H9 (cell line): Measurements from ENCODE around the gene SREBF2. TPM values are rescaled to one million over a fixed set of nuclear protein-coding genes. Genes with fewer than 3 reads are reported as not detected.

ENCODE experiments used
- DNase-seq: peaks from one replicate; pipeline ENCODE4 v3.0.0-alpha.2; 2017
- H2AFZ ChIP-seq: one replicate; pipeline ENCODE4 v1.6.1; 2013; ENCODE audit warnings: mild to moderate bottlenecking, low read length, control low read depth, moderate library complexity
- H2AK5ac ChIP-seq: 2 replicates; pipeline ENCODE4 v1.6.1; 2013; ENCODE audit warnings: low read length, control low read depth, mixed read lengths; ENCODE audit not compliant: insufficient read length
- H2BK120ac ChIP-seq: one replicate; pipeline ENCODE4 v1.6.1; 2013; ENCODE audit warnings: low read depth, mild to moderate bottlenecking, low read length, control low read depth, inconsistent platforms; ENCODE audit not compliant: poor library complexity, severe bottlenecking
- H2BK12ac ChIP-seq: 2 replicates; pipeline ENCODE4 v1.6.1; 2013; ENCODE audit warnings: low read length, control low read depth, mixed read lengths, low read depth; ENCODE audit not compliant: insufficient read length
- H2BK15ac ChIP-seq: 2 replicates; pipeline ENCODE4 v1.6.1; 2013; ENCODE audit warnings: low read depth, low read length, control low read depth
- H2BK20ac ChIP-seq: one replicate; pipeline ENCODE4 v1.6.1; 2013; ENCODE audit warnings: low read depth, mild to moderate bottlenecking, low read length, control low read depth, inconsistent platforms; ENCODE audit not compliant: poor library complexity, severe bottlenecking
- H2BK5ac ChIP-seq: 2 replicates; pipeline ENCODE4 v1.6.1; 2013; ENCODE audit warnings: low read length, control low read depth, mixed read lengths; ENCODE audit not compliant: insufficient read length
- H3K14ac ChIP-seq: 2 replicates; pipeline ENCODE4 v1.6.1; 2013; ENCODE audit warnings: low read length, control low read depth; ENCODE audit not compliant: insufficient read depth
- H3K18ac ChIP-seq: 2 replicates; pipeline ENCODE4 v1.6.1; 2013; ENCODE audit warnings: low read depth, mild to moderate bottlenecking, mixed read lengths, low read length, control low read depth; ENCODE audit not compliant: insufficient read length
- H3K23ac ChIP-seq: 2 replicates; pipeline ENCODE4 v1.6.1; 2013; ENCODE audit warnings: low read length, control low read depth, mixed read lengths, low read depth; ENCODE audit not compliant: insufficient read length
- H3K23me2 ChIP-seq: 2 replicates; pipeline ENCODE4 v1.6.1; 2013; ENCODE audit warnings: low read depth, mild to moderate bottlenecking, mixed read lengths, low read length, control low read depth; ENCODE audit not compliant: insufficient read length, poor library complexity, severe bottlenecking
- H3K27ac ChIP-seq: 2 replicates; pipeline ENCODE4 v1.5.1; 2013; ENCODE audit warnings: low read length, control low read depth, mixed read lengths, low read depth; ENCODE audit not compliant: insufficient read length
- H3K27me3 ChIP-seq: 2 replicates; pipeline ENCODE4 v1.6.1; 2013; ENCODE audit warnings: low read length, control low read depth, inconsistent platforms; ENCODE audit not compliant: insufficient read depth
- H3K4ac ChIP-seq: 2 replicates; pipeline ENCODE4 v1.6.1; 2013; ENCODE audit warnings: low read depth, mild to moderate bottlenecking, control low read depth, inconsistent platforms, low read length, moderate library complexity
- H3K4me1 ChIP-seq: 2 replicates; pipeline ENCODE4 v1.6.1; 2013; ENCODE audit warnings: low read length, control low read depth, inconsistent platforms; ENCODE audit not compliant: insufficient read depth
- H3K4me2 ChIP-seq: 2 replicates; pipeline ENCODE4 v1.6.1; 2013; ENCODE audit warnings: low read length, control low read depth, mixed read lengths; ENCODE audit not compliant: insufficient read length, insufficient read depth
- H3K56ac ChIP-seq: 2 replicates; pipeline ENCODE4 v1.6.1; 2013; ENCODE audit warnings: low read depth, mild to moderate bottlenecking, mixed read lengths, low read length, control low read depth; ENCODE audit not compliant: insufficient read length
- H3K79me1 ChIP-seq: 2 replicates; pipeline ENCODE4 v1.6.1; 2013; ENCODE audit warnings: low read depth, mild to moderate bottlenecking, moderate library complexity, low read length, control low read depth, inconsistent platforms; ENCODE audit not compliant: insufficient read depth, poor library complexity, severe bottlenecking
- H3K79me2 ChIP-seq: 2 replicates; pipeline ENCODE4 v1.6.1; 2013; ENCODE audit warnings: low read length, control low read depth, inconsistent platforms; ENCODE audit not compliant: insufficient read depth
- H3K9ac ChIP-seq: 2 replicates; pipeline ENCODE4 v1.6.1; 2013; ENCODE audit warnings: low read length, control low read depth, mixed read lengths; ENCODE audit not compliant: insufficient read length; ENCODE audit errors: extremely low read depth
- H3K9me3 ChIP-seq: one replicate; pipeline ENCODE4 v1.6.1; 2013; ENCODE audit warnings: low read depth, low read length, inconsistent platforms; ENCODE audit not compliant: control insufficient read depth
- H3T11ph ChIP-seq: one replicate; pipeline ENCODE4 v1.6.1; 2013; ENCODE audit warnings: mild to moderate bottlenecking, low read length, control low read depth, inconsistent platforms
- H4K20me1 ChIP-seq: one replicate; pipeline ENCODE4 v1.6.1; 2013; ENCODE audit not compliant: control insufficient read depth, insufficient read length, insufficient read depth
- H4K5ac ChIP-seq: 2 replicates; pipeline ENCODE4 v1.6.1; 2013; ENCODE audit warnings: low read depth, mild to moderate bottlenecking, mixed read lengths, low read length, control low read depth; ENCODE audit not compliant: insufficient read length
- H4K8ac ChIP-seq: replicated peaks from 2 replicates; pipeline ENCODE4 v1.6.1; 2013; ENCODE audit warnings: low read length, control low read depth, mixed read lengths, low read depth; ENCODE audit not compliant: insufficient read length
- H4K91ac ChIP-seq: 2 replicates; pipeline ENCODE4 v1.6.1; 2013; ENCODE audit warnings: low read depth, mild to moderate bottlenecking, moderate library complexity, mixed read lengths, low read length, control low read depth; ENCODE audit not compliant: insufficient read length
- H3K27ac Mint-ChIP-seq, 3 experiments: 2 replicates in 2 of 3; 3 replicates in 1 of 3; pipeline ENCODE4 v1.8.0; 2020 to 2021; ENCODE audit warnings: mixed read lengths in 3 of 3, mild to moderate bottlenecking in 1 of 3, moderate library complexity in 1 of 3
- H3K27me3 Mint-ChIP-seq: 2 replicates; pipeline ENCODE4 v1.8.0; 2021; ENCODE audit warnings: low read depth, mild to moderate bottlenecking, moderate library complexity, mixed read lengths
- H3K36me3 Mint-ChIP-seq, 3 experiments: 2 replicates in 2 of 3; 3 replicates in 1 of 3; pipeline ENCODE4 v1.8.0; 2020 to 2021; ENCODE audit warnings: low read depth in 3 of 3, mixed read lengths in 3 of 3; ENCODE audit not compliant: insufficient read depth in 1 of 3
- H3K4me1 Mint-ChIP-seq, 2 experiments: 2 replicates each; pipeline ENCODE4 v1.8.0; 2020; ENCODE audit warnings: mixed read lengths in 2 of 2
- H3K4me3 Mint-ChIP-seq, 2 experiments: 2 replicates in 1 of 2; 3 replicates in 1 of 2; pipeline ENCODE4 v1.8.0; 2020 to 2021; ENCODE audit warnings: mild to moderate bottlenecking in 2 of 2, mixed read lengths in 2 of 2, moderate library complexity in 1 of 2
- H3K9me3 Mint-ChIP-seq, 2 experiments: 2 replicates in 1 of 2; 3 replicates in 1 of 2; pipeline ENCODE4 v1.8.0; 2020; ENCODE audit warnings: mild to moderate bottlenecking in 2 of 2, mixed read lengths in 2 of 2, moderate library complexity in 1 of 2
- CTCF ChIP-seq: fragments of 200-600 bp; sonication (generic); conservative IDR thresholded peaks from 3 replicates; pipeline ENCODE4 v1.8.0; 2021; ENCODE audit warnings: antibody characterized with exemption, mild to moderate bottlenecking
- WGBS: extraction: QIAGEN DNeasy Blood & Tissue Kit; methylation state at CpG from one replicate; pipeline ENCODE4 v1.1.7; 2013; ENCODE audit warnings: missing lambda C conversion rate, low lambda C conversion rate, mixed read lengths; ENCODE audit not compliant: insufficient read length; ENCODE audit errors: extremely low coverage; 5-methylcytosine and 5-hydroxymethylcytosine counted together
- total RNA-seq: library from RNA; stranded (reverse); gene quantifications from 2 replicates; pipeline ENCODE4 v1.2.1, GENCODE V29; 2021

SREBF2 gene
- total RNA-seq, 1 experiment from 2014 or later = 146 TPM

DNA sequence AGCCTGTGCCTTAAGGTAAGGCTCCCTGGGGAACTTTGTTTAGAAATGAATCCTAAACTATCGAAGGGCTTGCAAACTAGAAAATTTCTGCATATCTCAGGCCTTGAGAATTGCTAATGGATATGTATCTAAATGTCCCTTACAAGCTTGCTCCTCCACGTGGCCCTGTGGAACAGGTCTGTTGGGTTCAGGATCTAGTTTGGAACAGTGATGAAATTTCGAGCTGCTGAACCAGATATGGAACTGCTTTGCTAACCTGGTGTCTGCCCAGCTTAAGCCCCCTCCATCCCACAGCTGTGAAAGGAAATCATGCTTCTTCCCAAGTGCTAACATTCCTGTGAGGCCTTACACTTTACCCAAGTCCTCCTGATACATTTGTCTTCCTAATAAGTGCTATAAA lies 11.6 kb downstream of the SREBF2 start:
- Histone ChIP-seq H2BK20ac (no peak overlapping the region), H2BK15ac (no peak overlapping the region), H4K8ac (no peak overlapping the region), H2BK5ac (no peak overlapping the region), H3K14ac (no peak overlapping the region), H3K79me1 (peaks cover 9% of the 10 kb centered on the region), H2AFZ (no peak overlapping the region), H3T11ph (no peak overlapping the region), H3K23me2 (no peaks in the 10 kb centered on the region), H3K4ac (no peak overlapping the region), H3K9me3 (no peaks in the 10 kb centered on the region), H3K56ac (no peak overlapping the region), H2AK5ac (no peak overlapping the region), H3K27ac (no peak overlapping the region), H3K4me2 (no peak overlapping the region), H4K91ac (no peak overlapping the region), H3K27me3 (no peaks in the 10 kb centered on the region), H3K9ac (no peak overlapping the region), H3K79me2 (peaks cover 73% of the 10 kb centered on the region), H2BK120ac (no peak overlapping the region), H2BK12ac (no peak overlapping the region), H3K23ac (no peak overlapping the region), H3K18ac (no peak overlapping the region), H3K4me1 (peaks cover 29% of the 10 kb centered on the region), H4K5ac (no peak overlapping the region), H4K20me1 (no peaks in the 10 kb centered on the region)
- no peaks in the 10 kb centered on the region for H3K27me3 Mint-ChIP-seq
- peak overlapping the region in 1 of 2 experiments; percentile 58; a peak in 2 of 5 replicates for H3K4me3 Mint-ChIP-seq
- H3K9me3 Mint-ChIP-seq = no peaks in the 10 kb centered on the region
- TF ChIP-seq CTCF = no peak
- WGBS = no CpG with 5 or more reads among the region's 3 CpGs
- H3K4me1 Mint-ChIP-seq = peaks cover 46 to 52% of the 10 kb centered on the region in 2 experiments
- no peak for DNase-seq
- H3K36me3 Mint-ChIP-seq = peaks cover 5 to 37% (median 23%) of the 10 kb centered on the region in 3 experiments; a peak in 6 of 7 replicates
- H3K27ac Mint-ChIP-seq = peak overlapping the region; percentile 63 to 91 (median 79); a peak in 6 of 7 replicates
